OCI-LY3 (cell line): ENCODE results near the gene ANO6.

ENCODE experiments used
- CTCF ChIP-seq: fragments of 200-600, 300-600 bp; sonication (generic); IDR thresholded peaks from 2 replicates; pipeline ENCODE4 v1.5.1; 2014; ENCODE audit warnings: antibody characterized with exemption, low read length, low read depth
- EZH2phosphoT487 ChIP-seq: fragments of 200-600 bp; shearing (Covaris generic); IDR thresholded peaks from 2 replicates; pipeline ENCODE4 v1.6.1; 2018; ENCODE audit warnings: antibody characterized with exemption, mixed run types, low read depth

GRCh38 chr12:45259675-45260074, 43.8 kb downstream of the ANO6 start:
- TF ChIP-seq CTCF = no peak
- no peak for TF ChIP-seq EZH2phosphoT487
